C4-2B (cell line): ENCODE measurements around the gene GUSB.
"Not testable (repeated sequence)": the region's sequence is repeated elsewhere in the genome, so short reads cannot be mapped to it uniquely, and the experiment has no call there.

ENCODE experiments used
- ZFX ChIP-seq: fragments of 450-650 bp; IDR thresholded peaks from 2 replicates; pipeline ENCODE4 v1.6.1; 2017
- TF ChIP-seq, protein P1 (sequence below): fragments of 450-650 bp; conservative IDR thresholded peaks from 2 replicates; pipeline ENCODE4 v1.5.1; 2017; ENCODE audit warnings: mild to moderate bottlenecking

DNA sequence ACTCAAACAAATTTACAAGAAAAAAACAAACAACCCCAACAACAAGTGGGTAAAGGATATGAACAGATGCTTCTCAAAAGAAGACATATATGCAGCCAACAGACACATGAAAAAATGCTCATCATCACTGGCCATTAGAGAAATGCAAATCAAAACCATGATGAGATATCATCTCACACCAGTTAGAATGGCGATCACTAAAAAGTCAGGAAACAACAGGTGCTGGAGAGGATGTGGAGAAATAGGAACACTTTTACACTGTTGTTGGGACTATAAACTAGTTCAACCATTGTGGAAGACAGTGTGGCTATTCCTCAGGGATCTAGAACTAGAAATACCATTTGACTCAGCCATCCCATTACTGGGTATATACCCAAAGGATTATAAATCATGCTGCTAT lies 13.0 kb upstream of the GUSB start:
- TF ChIP-seq, protein P1, sequence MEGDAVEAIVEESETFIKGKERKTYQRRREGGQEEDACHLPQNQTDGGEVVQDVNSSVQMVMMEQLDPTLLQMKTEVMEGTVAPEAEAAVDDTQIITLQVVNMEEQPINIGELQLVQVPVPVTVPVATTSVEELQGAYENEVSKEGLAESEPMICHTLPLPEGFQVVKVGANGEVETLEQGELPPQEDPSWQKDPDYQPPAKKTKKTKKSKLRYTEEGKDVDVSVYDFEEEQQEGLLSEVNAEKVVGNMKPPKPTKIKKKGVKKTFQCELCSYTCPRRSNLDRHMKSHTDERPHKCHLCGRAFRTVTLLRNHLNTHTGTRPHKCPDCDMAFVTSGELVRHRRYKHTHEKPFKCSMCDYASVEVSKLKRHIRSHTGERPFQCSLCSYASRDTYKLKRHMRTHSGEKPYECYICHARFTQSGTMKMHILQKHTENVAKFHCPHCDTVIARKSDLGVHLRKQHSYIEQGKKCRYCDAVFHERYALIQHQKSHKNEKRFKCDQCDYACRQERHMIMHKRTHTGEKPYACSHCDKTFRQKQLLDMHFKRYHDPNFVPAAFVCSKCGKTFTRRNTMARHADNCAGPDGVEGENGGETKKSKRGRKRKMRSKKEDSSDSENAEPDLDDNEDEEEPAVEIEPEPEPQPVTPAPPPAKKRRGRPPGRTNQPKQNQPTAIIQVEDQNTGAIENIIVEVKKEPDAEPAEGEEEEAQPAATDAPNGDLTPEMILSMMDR = not testable (repeated sequence)
- not testable (repeated sequence) for TF ChIP-seq ZFX
